ENCODE results near the gene CD46. TPM values are rescaled to one million over a fixed set of nuclear protein-coding genes. Genes with fewer than 3 reads are reported as not detected.

The CD46 gene
- total RNA-seq, 1 donor from 2014 or later: 97.3 TPM

DNA sequence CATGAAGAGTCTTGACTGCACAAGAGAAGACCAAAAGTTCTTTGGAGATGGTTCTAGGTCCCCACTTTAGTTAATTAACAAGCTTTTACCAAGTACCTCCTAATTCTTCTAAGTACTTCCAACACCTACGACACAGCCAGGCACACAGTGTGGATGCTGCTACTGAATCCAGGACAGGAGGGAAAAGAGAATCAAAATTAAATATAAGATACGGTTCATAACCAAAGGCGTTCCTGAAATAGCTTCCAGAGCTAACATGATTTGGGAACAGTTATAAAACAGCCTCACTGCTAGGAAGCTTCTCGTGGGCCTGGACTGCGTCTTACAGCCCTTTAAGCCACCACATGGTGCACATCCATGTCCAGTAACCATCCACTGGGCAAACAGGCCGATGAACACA is 84.1 kb downstream of the CD46 start:
- Mint-ChIP-seq H3K27ac (ENCODE audit: unreplicated experiment) (no peak overlapping the region), H3K4me3 (ENCODE audit: unreplicated experiment) (no peak overlapping the region), H3K36me3 (ENCODE audit: unreplicated experiment) (no peaks in the 10 kb centered on the region), H3K27me3 (ENCODE audit: unreplicated experiment) (no peaks in the 10 kb centered on the region), H3K9me3 (ENCODE audit: unreplicated experiment) (no peaks in the 10 kb centered on the region), H3K4me1 (ENCODE audit: unreplicated experiment) (no peaks in the 10 kb centered on the region)
- TF ChIP-seq, protein P1, sequence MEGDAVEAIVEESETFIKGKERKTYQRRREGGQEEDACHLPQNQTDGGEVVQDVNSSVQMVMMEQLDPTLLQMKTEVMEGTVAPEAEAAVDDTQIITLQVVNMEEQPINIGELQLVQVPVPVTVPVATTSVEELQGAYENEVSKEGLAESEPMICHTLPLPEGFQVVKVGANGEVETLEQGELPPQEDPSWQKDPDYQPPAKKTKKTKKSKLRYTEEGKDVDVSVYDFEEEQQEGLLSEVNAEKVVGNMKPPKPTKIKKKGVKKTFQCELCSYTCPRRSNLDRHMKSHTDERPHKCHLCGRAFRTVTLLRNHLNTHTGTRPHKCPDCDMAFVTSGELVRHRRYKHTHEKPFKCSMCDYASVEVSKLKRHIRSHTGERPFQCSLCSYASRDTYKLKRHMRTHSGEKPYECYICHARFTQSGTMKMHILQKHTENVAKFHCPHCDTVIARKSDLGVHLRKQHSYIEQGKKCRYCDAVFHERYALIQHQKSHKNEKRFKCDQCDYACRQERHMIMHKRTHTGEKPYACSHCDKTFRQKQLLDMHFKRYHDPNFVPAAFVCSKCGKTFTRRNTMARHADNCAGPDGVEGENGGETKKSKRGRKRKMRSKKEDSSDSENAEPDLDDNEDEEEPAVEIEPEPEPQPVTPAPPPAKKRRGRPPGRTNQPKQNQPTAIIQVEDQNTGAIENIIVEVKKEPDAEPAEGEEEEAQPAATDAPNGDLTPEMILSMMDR (IDR thresholded peaks at IDR 0.05): no peak
- no peak for DNase-seq (ENCODE audit: extremely low spot score, unreplicated experiment)

DNA sequence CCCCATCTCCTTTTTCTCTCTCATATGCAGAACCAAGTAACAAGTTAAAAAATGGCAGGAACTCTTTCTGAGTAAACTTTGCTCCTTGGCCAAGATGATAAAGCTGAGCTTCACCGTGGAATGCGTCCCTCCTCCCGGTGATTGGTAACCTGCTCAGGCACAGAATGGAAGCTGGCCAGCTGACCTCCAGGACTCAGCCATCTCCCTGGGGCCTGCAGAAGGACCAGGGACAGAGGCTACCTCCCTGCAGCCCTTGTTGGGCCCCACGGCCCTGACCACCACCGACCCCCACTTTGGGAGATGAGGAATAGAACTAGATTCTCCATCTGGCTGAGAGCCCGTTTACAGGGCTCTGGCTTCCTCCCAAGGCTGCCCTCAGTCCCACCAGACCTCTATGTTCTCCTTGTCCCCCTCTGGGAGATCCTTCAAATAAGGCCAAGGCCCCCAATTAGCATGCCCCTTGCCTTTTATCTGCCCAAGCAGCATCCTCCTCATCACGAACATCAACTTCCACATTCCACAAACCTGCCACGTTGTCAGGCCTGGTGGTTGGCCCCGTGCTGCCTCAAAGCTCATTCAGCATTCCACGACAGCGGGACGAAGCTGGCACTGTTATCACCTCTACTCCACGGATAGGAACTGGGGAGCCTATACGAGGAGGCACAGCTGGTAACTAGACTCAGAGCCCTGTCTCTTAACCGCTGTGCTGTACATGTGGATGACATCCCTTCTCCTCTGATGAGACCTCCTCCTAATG is 84.9 kb downstream of the CD46 start:
- TF ChIP-seq, protein P1 (IDR thresholded peaks at IDR 0.05): no peak
- no peaks in the 10 kb centered on the region for H3K4me1 Mint-ChIP-seq (ENCODE audit: unreplicated experiment)
- H3K4me3 Mint-ChIP-seq (ENCODE audit: unreplicated experiment): no peak overlapping the region
- no peak overlapping the region for H3K27ac Mint-ChIP-seq (ENCODE audit: unreplicated experiment)
- no peaks in the 10 kb centered on the region for H3K9me3 Mint-ChIP-seq (ENCODE audit: unreplicated experiment)
- H3K27me3 Mint-ChIP-seq (ENCODE audit: unreplicated experiment): no peaks in the 10 kb centered on the region
- H3K36me3 Mint-ChIP-seq (ENCODE audit: unreplicated experiment): no peaks in the 10 kb centered on the region
- DNase-seq (ENCODE audit: extremely low spot score, unreplicated experiment): no peak

DNA sequence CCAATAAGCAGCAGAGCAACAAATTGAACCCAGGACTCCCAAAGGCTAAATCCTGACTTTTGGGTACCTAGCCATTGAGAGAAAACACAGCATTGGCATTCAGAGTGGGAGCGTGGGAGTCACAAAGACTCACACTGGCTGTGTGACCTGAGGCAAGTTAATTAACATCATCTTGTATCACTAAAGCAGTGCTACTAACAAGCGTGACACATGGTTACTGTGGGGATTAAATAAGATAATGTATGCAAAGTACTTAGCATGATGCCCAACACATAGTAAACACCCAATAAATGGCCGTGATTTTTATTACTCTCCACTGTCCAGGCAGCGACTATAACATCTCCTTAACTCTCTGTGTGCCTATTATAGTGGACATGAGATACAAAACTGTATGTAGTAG is 85.8 kb downstream of the CD46 start:
- no peak for DNase-seq (ENCODE audit: extremely low spot score, unreplicated experiment)
- TF ChIP-seq, protein P1 (IDR thresholded peaks at IDR 0.05): no peak
- no peaks in the 10 kb centered on the region for H3K9me3 Mint-ChIP-seq (ENCODE audit: unreplicated experiment)
- no peak overlapping the region for H3K4me3 Mint-ChIP-seq (ENCODE audit: unreplicated experiment)
- H3K27me3 Mint-ChIP-seq (ENCODE audit: unreplicated experiment): no peaks in the 10 kb centered on the region
- H3K36me3 Mint-ChIP-seq (ENCODE audit: unreplicated experiment): no peaks in the 10 kb centered on the region
- no peaks in the 10 kb centered on the region for H3K4me1 Mint-ChIP-seq (ENCODE audit: unreplicated experiment)
- H3K27ac Mint-ChIP-seq (ENCODE audit: unreplicated experiment): no peak overlapping the region

DNA sequence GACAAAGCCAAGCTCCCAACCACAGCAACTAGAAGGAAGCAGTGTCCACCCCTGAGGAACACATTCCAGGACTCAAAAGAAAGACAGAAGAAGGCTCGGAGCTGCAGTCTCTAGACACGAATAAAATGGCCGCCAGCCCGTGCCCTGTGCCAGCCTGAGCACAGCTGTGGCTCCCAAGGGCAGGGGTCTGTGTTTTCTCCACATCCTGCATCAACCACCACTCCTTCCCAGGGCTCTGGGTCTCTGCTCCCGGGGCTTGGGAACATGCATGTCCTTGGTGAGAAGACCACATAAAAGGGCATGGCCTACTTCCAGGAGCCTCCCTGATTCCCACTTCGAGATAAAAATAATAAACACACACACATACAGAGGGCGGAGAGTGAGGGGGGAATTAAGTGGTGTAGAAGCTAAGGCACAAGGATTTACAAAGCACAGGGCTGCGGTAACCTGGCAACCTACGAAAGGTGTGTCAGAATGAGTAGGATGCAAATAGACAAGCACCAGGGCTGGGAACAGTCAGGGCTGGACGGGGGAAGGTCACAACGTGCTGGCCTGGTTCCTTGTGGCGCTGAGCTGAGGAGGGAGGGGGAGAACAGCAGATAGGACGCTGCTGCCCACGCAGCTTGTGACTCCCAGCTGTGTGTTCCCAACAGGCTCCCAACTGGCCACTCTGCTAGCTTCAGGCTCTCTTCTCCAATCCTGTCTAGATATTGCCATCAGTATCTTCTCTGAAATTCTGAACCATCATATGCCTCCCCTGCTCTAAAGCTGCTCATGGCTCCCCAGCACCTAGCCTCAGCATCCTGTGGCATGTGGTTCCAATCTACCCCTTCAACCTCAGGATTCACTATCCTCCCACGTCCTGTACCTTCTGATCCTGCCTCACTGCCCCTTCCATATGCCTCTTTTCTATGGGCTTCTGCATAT is 86.6 kb downstream of the CD46 start:
- H3K36me3 Mint-ChIP-seq (ENCODE audit: unreplicated experiment): peaks cover under 1% of the 10 kb centered on the region
- no peaks in the 10 kb centered on the region for H3K9me3 Mint-ChIP-seq (ENCODE audit: unreplicated experiment)
- TF ChIP-seq, protein P1 (IDR thresholded peaks at IDR 0.05): no peak
- H3K27ac Mint-ChIP-seq (ENCODE audit: unreplicated experiment): no peak overlapping the region
- no peak overlapping the region for H3K4me3 Mint-ChIP-seq (ENCODE audit: unreplicated experiment)
- DNase-seq (ENCODE audit: extremely low spot score, unreplicated experiment): no peak
- H3K27me3 Mint-ChIP-seq (ENCODE audit: unreplicated experiment): no peaks in the 10 kb centered on the region
- no peaks in the 10 kb centered on the region for H3K4me1 Mint-ChIP-seq (ENCODE audit: unreplicated experiment)

DNA sequence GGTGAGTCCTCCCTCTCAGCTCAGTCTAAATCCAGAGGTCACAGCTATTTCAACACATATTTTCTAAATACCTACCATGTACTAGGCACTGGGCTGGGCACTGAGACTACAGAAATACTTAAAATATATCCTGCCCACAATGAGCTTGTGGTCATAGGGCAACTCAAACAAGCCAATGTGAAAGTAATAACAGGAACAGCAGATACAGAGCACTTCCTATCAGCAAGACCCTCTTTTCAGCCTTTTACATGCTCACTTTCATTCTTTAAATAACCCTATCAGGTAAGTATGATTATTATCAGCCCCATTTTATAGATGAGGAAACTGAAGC is 87.2 kb downstream of the CD46 start:
- Mint-ChIP-seq H3K4me1 (ENCODE audit: unreplicated experiment) (no peaks in the 10 kb centered on the region), H3K36me3 (ENCODE audit: unreplicated experiment) (peaks cover 3% of the 10 kb centered on the region), H3K9me3 (ENCODE audit: unreplicated experiment) (no peaks in the 10 kb centered on the region), H3K27ac (ENCODE audit: unreplicated experiment) (no peak overlapping the region), H3K4me3 (ENCODE audit: unreplicated experiment) (no peak overlapping the region), H3K27me3 (ENCODE audit: unreplicated experiment) (no peaks in the 10 kb centered on the region)
- no peak for DNase-seq (ENCODE audit: extremely low spot score, unreplicated experiment)
- TF ChIP-seq, protein P1 (IDR thresholded peaks at IDR 0.05): no peak
